ENCODE measurements around the gene PROM1. TPM values are rescaled to one million over a fixed set of nuclear protein-coding genes. Genes with fewer than 3 reads are reported as not detected.

The PROM1 gene
- total and polyA plus RNA-seq, 2 donors (not counting 1 experiment from before 2014, with no cell fraction given) = 0.10 to 0.17 TPM

GRCh38 chr4:16085822-16086221, 2.0 kb upstream of the PROM1 start:
- peaks cover 44% of the 10 kb centered on the region for H3K27me3 ChIP-seq (ENCODE audit: control insufficient read depth, insufficient read depth, low read length)
- H2AFZ ChIP-seq (ENCODE audit: low read length) = no peak overlapping the region
- DNase-seq (ENCODE audit: low read depth in 2 of 2) = no peak

GRCh38 chr4:16082426-16083240, 1.2 kb downstream of the PROM1 start:
- Histone ChIP-seq H3K27ac (ENCODE audit: insufficient read depth, low read length) (no peak overlapping the region), H3K9ac (ENCODE audit: insufficient read depth, low read length) (no peak overlapping the region), H3K4me3 (replicated peaks in 1 of 4; ENCODE audit: control extremely low read depth in 1 of 4, insufficient read depth in 1 of 4, low read depth in 3 of 4, low read length in 4 of 4) (peak overlapping the region in 2 of 4 experiments; percentile 22 to 36), H3K27me3 (ENCODE audit: control insufficient read depth, insufficient read depth, low read length) (peaks cover 44% of the 10 kb centered on the region), H3K79me2 (ENCODE audit: control insufficient read depth, insufficient read depth, low read length) (no peaks in the 10 kb centered on the region), H3K4me1 (ENCODE audit: control insufficient read depth, extremely low read depth, insufficient read depth, low read length) (no peaks in the 10 kb centered on the region), H3K9me3 (ENCODE audit: control insufficient read depth, insufficient read depth, low read depth, low read length) (no peaks in the 10 kb centered on the region), H3K36me3 (ENCODE audit: control insufficient read depth, insufficient read depth, low read length) (no peaks in the 10 kb centered on the region), H3K4me2 (ENCODE audit: extremely low read depth, insufficient read depth, low read length) (no peak overlapping the region), H4K20me1 (ENCODE audit: control insufficient read depth, extremely low read depth, insufficient read depth, low read length) (no peaks in the 10 kb centered on the region), H2AFZ (ENCODE audit: low read length) (no peak overlapping the region)
- TF ChIP-seq CTCF (conservative IDR thresholded peaks at IDR 0.05 in 1 of 2, IDR thresholded peaks at IDR 0.05 in 1 of 2; ENCODE audit: low read depth in 1 of 2, low read length in 2 of 2) (no peak), EZH2 (IDR thresholded peaks at IDR 0.05; ENCODE audit: low read length, missing control alignments) (peak; percentile 98)
- peak in 1 of 2 donors; percentile 46 for DNase-seq (ENCODE audit: low read depth in 2 of 2)

More at GRCh38 chr4:16085822-16086221, 2.0 kb upstream of the PROM1 start:
- H3K9ac ChIP-seq (ENCODE audit: insufficient read depth, low read length) = no peak overlapping the region
- H3K4me3 ChIP-seq (replicated peaks in 1 of 4; ENCODE audit: control extremely low read depth in 1 of 4, insufficient read depth in 1 of 4, low read depth in 3 of 4, low read length in 4 of 4) = no peak overlapping the region
- H3K36me3 ChIP-seq (ENCODE audit: control insufficient read depth, insufficient read depth, low read length) = no peaks in the 10 kb centered on the region
- TF ChIP-seq EZH2 (IDR thresholded peaks at IDR 0.05; ENCODE audit: low read length, missing control alignments) (no peak), CTCF (conservative IDR thresholded peaks at IDR 0.05 in 1 of 2, IDR thresholded peaks at IDR 0.05 in 1 of 2; ENCODE audit: low read depth in 1 of 2, low read length in 2 of 2) (no peak)
- H4K20me1 ChIP-seq (ENCODE audit: control insufficient read depth, extremely low read depth, insufficient read depth, low read length) = no peaks in the 10 kb centered on the region
- no peaks in the 10 kb centered on the region for H3K4me1 ChIP-seq (ENCODE audit: control insufficient read depth, extremely low read depth, insufficient read depth, low read length)
- no peaks in the 10 kb centered on the region for H3K9me3 ChIP-seq (ENCODE audit: control insufficient read depth, insufficient read depth, low read depth, low read length)
- no peak overlapping the region for H3K27ac ChIP-seq (ENCODE audit: insufficient read depth, low read length)
- no peak overlapping the region for H3K4me2 ChIP-seq (ENCODE audit: extremely low read depth, insufficient read depth, low read length)
- no peaks in the 10 kb centered on the region for H3K79me2 ChIP-seq (ENCODE audit: control insufficient read depth, insufficient read depth, low read length)

GRCh38 chr4:16082041-16082425, 1.8 kb downstream of the PROM1 start:
- no peak overlapping the region for H3K27ac ChIP-seq (ENCODE audit: insufficient read depth, low read length)
- no peaks in the 10 kb centered on the region for H4K20me1 ChIP-seq (ENCODE audit: control insufficient read depth, extremely low read depth, insufficient read depth, low read length)
- no peak for TF ChIP-seq EZH2 (IDR thresholded peaks at IDR 0.05; ENCODE audit: low read length, missing control alignments)
- no peak for TF ChIP-seq CTCF (conservative IDR thresholded peaks at IDR 0.05 in 1 of 2, IDR thresholded peaks at IDR 0.05 in 1 of 2; ENCODE audit: low read depth in 1 of 2, low read length in 2 of 2)
- no peak for DNase-seq (ENCODE audit: low read depth in 2 of 2)
- no peak overlapping the region for H3K9ac ChIP-seq (ENCODE audit: insufficient read depth, low read length)
- H3K9me3 ChIP-seq (ENCODE audit: control insufficient read depth, insufficient read depth, low read depth, low read length) = no peaks in the 10 kb centered on the region
- H3K79me2 ChIP-seq (ENCODE audit: control insufficient read depth, insufficient read depth, low read length) = no peaks in the 10 kb centered on the region
- no peaks in the 10 kb centered on the region for H3K4me1 ChIP-seq (ENCODE audit: control insufficient read depth, extremely low read depth, insufficient read depth, low read length)
- H2AFZ ChIP-seq (ENCODE audit: low read length) = no peak overlapping the region
- H3K4me3 ChIP-seq (replicated peaks in 1 of 4; ENCODE audit: control extremely low read depth in 1 of 4, insufficient read depth in 1 of 4, low read depth in 3 of 4, low read length in 4 of 4) = peak overlapping the region in 1 of 4 experiments; percentile 0
- H3K36me3 ChIP-seq (ENCODE audit: control insufficient read depth, insufficient read depth, low read length) = no peaks in the 10 kb centered on the region
- no peak overlapping the region for H3K4me2 ChIP-seq (ENCODE audit: extremely low read depth, insufficient read depth, low read length)
- peaks cover 44% of the 10 kb centered on the region for H3K27me3 ChIP-seq (ENCODE audit: control insufficient read depth, insufficient read depth, low read length)

Data from fibroblast of lung (primary cell).